Measurements from ENCODE around the gene SGCD.

SGCD gene

GRCh38 chr5:156669416-156669815 lies 342.5 kb downstream of the SGCD start:
- Histone ChIP-seq H3K27ac (ENCODE audit: extremely low read depth, low read depth, low read length) (no peak overlapping the region), H3K4me1 (ENCODE audit: control insufficient read depth, insufficient read depth, low read length) (no peaks in the 10 kb centered on the region), H3K36me3 (ENCODE audit: control insufficient read depth in 2 of 2, insufficient read depth in 1 of 2, low read length in 2 of 2) (no peaks in the 10 kb centered on the region), H3K4me3 (ENCODE audit: low read depth, low read length) (no peak overlapping the region), H3K9me3 (ENCODE audit: control insufficient read depth, insufficient read depth, low read depth, low read length) (no peaks in the 10 kb centered on the region)
- TF ChIP-seq ZNF140 (tag by site-specific recombination; IDR thresholded peaks at IDR 0.05) (no peak), ZSCAN18 (tag by site-specific recombination; IDR thresholded peaks at IDR 0.05) (no peak), HOXC10 (CRISPR knock-in tag; IDR thresholded peaks at IDR 0.05) (no peak), ZBTB49 (tag by site-specific recombination; IDR thresholded peaks at IDR 0.05; ENCODE audit: low read depth) (no peak), ZNF202 (tag by site-specific recombination; IDR thresholded peaks at IDR 0.05; ENCODE audit: borderline replicate concordance) (no peak), ZFP41 (tag by site-specific recombination; IDR thresholded peaks at IDR 0.05; ENCODE audit: borderline replicate concordance) (no peak), ZNF571 (tag by site-specific recombination; IDR thresholded peaks at IDR 0.05) (no peak)
- ChIA-PET POLR2A (no interaction called here), CTCF (no interaction called here)

GRCh38 chr5:156670615-156671014 lies 343.7 kb downstream of the SGCD start:
- H3K27ac ChIP-seq (ENCODE audit: extremely low read depth, low read depth, low read length), result no peak overlapping the region
- H3K4me3 ChIP-seq (ENCODE audit: low read depth, low read length), result no peak overlapping the region
- no peak for TF ChIP-seq ZNF837 (tag by site-specific recombination; IDR thresholded peaks at IDR 0.05)
- TF ChIP-seq ZNF548 (tag by site-specific recombination; IDR thresholded peaks at IDR 0.05), result no peak
- H3K9me3 ChIP-seq (ENCODE audit: control insufficient read depth, insufficient read depth, low read depth, low read length), result no peaks in the 10 kb centered on the region
- CTCF ChIA-PET, result no interaction called here
- POLR2A ChIA-PET, result no interaction called here
- H3K36me3 ChIP-seq (ENCODE audit: control insufficient read depth in 2 of 2, insufficient read depth in 1 of 2, low read length in 2 of 2), result no peaks in the 10 kb centered on the region
- no peaks in the 10 kb centered on the region for H3K4me1 ChIP-seq (ENCODE audit: control insufficient read depth, insufficient read depth, low read length)

GRCh38 chr5:156675395-156675794 lies 348.4 kb downstream of the SGCD start:
- Histone ChIP-seq H3K36me3 (ENCODE audit: control insufficient read depth in 2 of 2, insufficient read depth in 1 of 2, low read length in 2 of 2) (no peaks in the 10 kb centered on the region), H3K9me3 (ENCODE audit: control insufficient read depth, insufficient read depth, low read depth, low read length) (no peaks in the 10 kb centered on the region), H3K4me3 (ENCODE audit: low read depth, low read length) (no peak overlapping the region), H3K27ac (ENCODE audit: extremely low read depth, low read depth, low read length) (no peak overlapping the region), H3K4me1 (ENCODE audit: control insufficient read depth, insufficient read depth, low read length) (no peaks in the 10 kb centered on the region)
- ChIA-PET POLR2A (no interaction called here), CTCF (no interaction called here)
- TF ChIP-seq ZNF692 (tag by site-specific recombination; IDR thresholded peaks at IDR 0.05) (no peak), ZNF174 (tag by site-specific recombination; IDR thresholded peaks at IDR 0.05) (no peak), KLF10 (tag by site-specific recombination; IDR thresholded peaks at IDR 0.05) (no peak), ZNF280C (tag by site-specific recombination; IDR thresholded peaks at IDR 0.05) (no peak), ZNF654 (tag by site-specific recombination; IDR thresholded peaks at IDR 0.05; ENCODE audit: low read depth) (no peak), TRIM28 (IDR thresholded peaks at IDR 0.05; ENCODE audit: borderline replicate concordance, low read length) (no peak), ZFP41 (tag by site-specific recombination; IDR thresholded peaks at IDR 0.05; ENCODE audit: borderline replicate concordance) (no peak), ZNF580 (tag by site-specific recombination; IDR thresholded peaks at IDR 0.05) (no peak), ZNF561 (tag by site-specific recombination; IDR thresholded peaks at IDR 0.05; ENCODE audit: borderline replicate concordance) (no peak), ZSCAN16 (tag by site-specific recombination; IDR thresholded peaks at IDR 0.05) (no peak), REPIN1 (tag by site-specific recombination; IDR thresholded peaks at IDR 0.05; ENCODE audit: low read depth) (no peak), KLF9 (tag by site-specific recombination; IDR thresholded peaks at IDR 0.05; ENCODE audit: low read depth) (no peak), ZNF404 (tag by site-specific recombination; IDR thresholded peaks at IDR 0.05) (no peak), ZFP69B (tag by site-specific recombination; IDR thresholded peaks at IDR 0.05) (no peak), MYNN (tag by site-specific recombination; IDR thresholded peaks at IDR 0.05; ENCODE audit: borderline replicate concordance) (no peak), ZSCAN4 (tag by site-specific recombination; IDR thresholded peaks at IDR 0.05) (no peak)

Measured in HEK293 (cell line).